ENCODE data around the gene PDE3B. TPM values are rescaled to one million over a fixed set of nuclear protein-coding genes. Genes with fewer than 3 reads are reported as not detected.
A peak's percentile ranks its signal among the peaks of the same experiment; 100 is the strongest.

PDE3B gene
- total RNA-seq, 1 experiment from 2014 or later = 4.8 TPM

DNA sequence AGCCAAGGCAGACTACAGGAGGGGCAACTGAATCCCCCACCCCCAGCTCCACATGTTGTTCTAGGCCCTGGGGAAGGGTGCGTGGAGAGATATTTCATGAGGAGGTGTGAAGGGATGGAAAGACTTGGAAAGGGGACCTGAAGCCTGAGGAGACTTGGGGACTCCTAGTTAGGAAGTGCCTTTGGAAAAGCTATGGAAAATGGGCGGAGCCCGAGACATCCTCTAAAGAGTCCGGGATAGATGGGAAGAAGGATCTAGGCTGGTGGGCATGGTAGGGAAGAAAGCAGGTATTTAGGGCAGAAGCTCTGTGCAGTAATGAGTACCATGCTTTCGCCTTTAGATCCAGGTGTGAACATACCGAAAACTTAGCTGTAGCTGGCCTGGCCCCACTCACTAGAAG is 263.4 kb downstream of the PDE3B start:
- intact Hi-C loops (cut with micrococcal nuclease; ENCODE audit: unreplicated experiment) = loop anchor here (1.0 to 5.0 kb wide), 4 partner anchors 100 to 370 kb away; partner anchors contain the start of gene PDE3B
- peaks cover 21% of the 10 kb centered on the region for H3K4me1 ChIP-seq (ENCODE audit: insufficient read depth, low read length, poor library complexity, severe bottlenecking)
- CTCF ChIA-PET = interaction anchor here (1.4 to 3.8 kb wide), 6 partner anchors 15 to 284 kb away, joined by 5 to 52 read pairs (median 14); partner anchors contain the start of genes CALCB and CYP2R1
- no peak overlapping the region for H3K27ac ChIP-seq (ENCODE audit: low read depth, low read length, poor library complexity, severe bottlenecking)
- BruUV-seq (replicated peaks) = no TSS peak
- H3K4me3 ChIP-seq (ENCODE audit: low read depth, low read length, poor library complexity, severe bottlenecking) = no peak overlapping the region
- H3K27me3 ChIP-seq (replicated peaks; ENCODE audit: insufficient read depth, low read depth, low read length, poor library complexity) = no peaks in the 10 kb centered on the region
- no peak for TF ChIP-seq EZH2 (IDR thresholded peaks at IDR 0.05; ENCODE audit: borderline replicate concordance, low read depth, low read length, poor library complexity, severe bottlenecking)
- TF ChIP-seq, protein P1, sequence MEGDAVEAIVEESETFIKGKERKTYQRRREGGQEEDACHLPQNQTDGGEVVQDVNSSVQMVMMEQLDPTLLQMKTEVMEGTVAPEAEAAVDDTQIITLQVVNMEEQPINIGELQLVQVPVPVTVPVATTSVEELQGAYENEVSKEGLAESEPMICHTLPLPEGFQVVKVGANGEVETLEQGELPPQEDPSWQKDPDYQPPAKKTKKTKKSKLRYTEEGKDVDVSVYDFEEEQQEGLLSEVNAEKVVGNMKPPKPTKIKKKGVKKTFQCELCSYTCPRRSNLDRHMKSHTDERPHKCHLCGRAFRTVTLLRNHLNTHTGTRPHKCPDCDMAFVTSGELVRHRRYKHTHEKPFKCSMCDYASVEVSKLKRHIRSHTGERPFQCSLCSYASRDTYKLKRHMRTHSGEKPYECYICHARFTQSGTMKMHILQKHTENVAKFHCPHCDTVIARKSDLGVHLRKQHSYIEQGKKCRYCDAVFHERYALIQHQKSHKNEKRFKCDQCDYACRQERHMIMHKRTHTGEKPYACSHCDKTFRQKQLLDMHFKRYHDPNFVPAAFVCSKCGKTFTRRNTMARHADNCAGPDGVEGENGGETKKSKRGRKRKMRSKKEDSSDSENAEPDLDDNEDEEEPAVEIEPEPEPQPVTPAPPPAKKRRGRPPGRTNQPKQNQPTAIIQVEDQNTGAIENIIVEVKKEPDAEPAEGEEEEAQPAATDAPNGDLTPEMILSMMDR (conservative IDR thresholded peaks at IDR 0.05; ENCODE audit: low read depth, low read length) = no peak
- no peaks in the 10 kb centered on the region for H3K9me3 ChIP-seq (ENCODE audit: low read depth, low read length, poor library complexity, severe bottlenecking)
- no peak for DNase-seq (ENCODE audit: low spot score)
- H3K36me3 ChIP-seq (ENCODE audit: insufficient read depth, low read length, poor library complexity, severe bottlenecking) = no peaks in the 10 kb centered on the region
- POLR2A ChIA-PET (ENCODE audit: low non-redundant PET) = no interaction called here

- intact Hi-C loops (cut with micrococcal nuclease; ENCODE audit: unreplicated experiment) = loop anchor here (1.0 to 5.0 kb wide), 6 partner anchors 100 to 370 kb away; partner anchors contain the start of gene PDE3B
- H3K36me3 ChIP-seq (ENCODE audit: insufficient read depth, low read length, poor library complexity, severe bottlenecking) = no peaks in the 10 kb centered on the region
- H3K4me3 ChIP-seq (ENCODE audit: low read depth, low read length, poor library complexity, severe bottlenecking) = peak overlapping the region; percentile 13
- TF ChIP-seq, protein P1 (conservative IDR thresholded peaks at IDR 0.05; ENCODE audit: low read depth, low read length) = peak; percentile 83
- no peak for TF ChIP-seq EZH2 (IDR thresholded peaks at IDR 0.05; ENCODE audit: borderline replicate concordance, low read depth, low read length, poor library complexity, severe bottlenecking)
- peak overlapping the region; percentile 75 for H3K27ac ChIP-seq (ENCODE audit: low read depth, low read length, poor library complexity, severe bottlenecking)
- no peaks in the 10 kb centered on the region for H3K27me3 ChIP-seq (replicated peaks; ENCODE audit: insufficient read depth, low read depth, low read length, poor library complexity)
- no TSS peak for BruUV-seq (replicated peaks)
- peaks cover 21% of the 10 kb centered on the region for H3K4me1 ChIP-seq (ENCODE audit: insufficient read depth, low read length, poor library complexity, severe bottlenecking)
- CTCF ChIA-PET = interaction anchor here (0.6 to 3.8 kb wide), 16 partner anchors 12 to 371 kb away, joined by 3 to 52 read pairs (median 5); partner anchors contain the start of genes CALCB and CYP2R1
- POLR2A ChIA-PET (ENCODE audit: low non-redundant PET) = no interaction called here
- no peaks in the 10 kb centered on the region for H3K9me3 ChIP-seq (ENCODE audit: low read depth, low read length, poor library complexity, severe bottlenecking)
- DNase-seq (ENCODE audit: low spot score) = peak; percentile 84
These were observed 264.0 kb downstream of the PDE3B start for GRCh38 chr11:14907411-14908213.

DNA sequence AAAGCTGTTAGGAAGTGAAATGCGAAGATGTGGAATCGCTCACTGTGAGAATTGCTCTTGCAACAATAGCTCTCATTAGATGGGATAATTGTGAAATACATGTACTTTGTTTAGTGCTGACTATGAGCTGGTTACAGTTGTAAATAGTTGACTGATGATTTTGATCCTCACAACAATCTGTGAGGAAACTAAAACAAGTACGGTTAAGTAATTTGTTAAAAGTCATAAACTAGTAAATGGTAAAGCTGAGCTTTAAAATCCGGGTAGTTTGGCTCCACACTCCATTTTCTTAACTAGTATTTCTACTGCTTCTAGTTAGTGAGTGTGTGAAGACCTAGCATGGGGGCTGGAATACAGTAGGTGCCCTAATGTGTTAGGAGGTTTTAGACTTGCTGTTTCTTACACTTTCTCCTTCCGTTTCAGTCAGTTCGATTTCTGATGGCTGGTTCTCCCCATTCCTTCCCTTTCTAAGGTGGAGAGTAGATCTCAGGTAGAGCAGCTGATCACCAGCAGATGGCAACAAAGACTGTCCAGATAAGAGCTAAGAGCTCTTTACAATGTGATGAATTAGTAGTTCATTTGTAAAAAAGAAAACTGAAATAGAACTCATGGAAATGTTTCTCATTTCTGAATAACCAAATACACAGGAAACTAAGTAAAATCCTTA is 264.7 kb downstream of the PDE3B start:
- peak; percentile 78 for DNase-seq (ENCODE audit: low spot score)
- Histone ChIP-seq H3K27ac (ENCODE audit: low read depth, low read length, poor library complexity, severe bottlenecking) (peak overlapping the region; percentile 75), H3K27me3 (replicated peaks; ENCODE audit: insufficient read depth, low read depth, low read length, poor library complexity) (no peaks in the 10 kb centered on the region), H3K36me3 (ENCODE audit: insufficient read depth, low read length, poor library complexity, severe bottlenecking) (no peaks in the 10 kb centered on the region), H3K4me3 (ENCODE audit: low read depth, low read length, poor library complexity, severe bottlenecking) (peak overlapping the region; percentile 13), H3K9me3 (ENCODE audit: low read depth, low read length, poor library complexity, severe bottlenecking) (no peaks in the 10 kb centered on the region), H3K4me1 (ENCODE audit: insufficient read depth, low read length, poor library complexity, severe bottlenecking) (peaks cover 21% of the 10 kb centered on the region)
- intact Hi-C loops (cut with micrococcal nuclease; ENCODE audit: unreplicated experiment) = loop anchor here (1.0 to 5.0 kb wide), 5 partner anchors 99 to 371 kb away; partner anchors contain the start of gene PDE3B
- ChIA-PET POLR2A (ENCODE audit: low non-redundant PET) (interaction anchor here (0.6 kb wide), 1 partner anchor 109 kb away, joined by 3 read pairs; no protein-coding TSS in a partner anchor), CTCF (interaction anchor here (0.5 to 3.8 kb wide), 19 partner anchors 12 to 432 kb away, joined by 3 to 52 read pairs (median 5); partner anchors contain the start of genes CALCB and CYP2R1)
- no TSS peak for BruUV-seq (replicated peaks)
- no peak for TF ChIP-seq EZH2 (IDR thresholded peaks at IDR 0.05; ENCODE audit: borderline replicate concordance, low read depth, low read length, poor library complexity, severe bottlenecking)
- TF ChIP-seq, protein P1 (conservative IDR thresholded peaks at IDR 0.05; ENCODE audit: low read depth, low read length) = peak; percentile 84
